SIG-M5 (cell line): Measurements from ENCODE around the gene RAPGEF6.
"Not testable (repeated sequence)": the region's sequence is repeated elsewhere in the genome, so short reads cannot be mapped to it uniquely, and the experiment has no call there.

Experiments used
- DNase-seq: peaks from one replicate; lab custom pipeline; 2025; lab: John Stamatoyannopoulos, UW

The RAPGEF6 gene

DNA sequence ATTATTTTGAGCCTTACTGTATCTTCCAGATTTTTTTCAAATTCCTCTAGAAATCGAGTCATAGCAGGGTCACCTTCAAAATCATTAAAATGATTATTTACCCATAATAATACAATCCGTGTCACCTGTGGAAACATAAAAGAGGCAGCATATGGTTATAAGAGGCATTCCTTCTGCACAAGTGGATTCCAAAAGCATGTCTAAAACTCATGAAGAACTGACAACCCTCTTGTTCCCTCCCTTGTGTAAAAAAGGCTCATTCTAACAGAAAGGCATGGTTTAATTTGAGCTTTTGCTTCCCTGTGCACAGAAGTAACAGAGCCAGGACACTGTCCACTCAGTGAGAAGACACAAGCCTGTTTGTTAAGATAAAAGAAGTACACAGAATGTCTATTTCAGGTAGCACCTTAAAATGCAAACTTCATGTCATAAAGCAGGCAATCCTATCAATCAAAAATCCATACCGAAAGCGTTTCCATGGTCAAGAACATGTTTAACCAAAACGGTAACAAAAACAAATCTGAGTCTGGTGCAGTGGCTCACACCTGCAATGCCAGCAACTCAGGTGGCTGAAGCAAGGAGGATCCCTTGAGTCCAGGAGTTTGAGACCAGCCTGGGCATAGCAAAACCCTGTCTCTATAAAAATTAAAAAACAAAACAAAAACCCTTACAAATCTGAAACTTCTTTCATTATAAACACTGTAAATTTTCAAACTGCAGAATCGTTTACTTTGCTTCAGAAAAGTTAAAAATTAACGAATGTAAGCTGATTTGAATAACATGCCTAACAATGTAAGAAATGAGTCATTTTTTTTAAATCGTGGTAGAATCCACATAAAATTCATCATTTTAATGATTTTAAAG is 139.3 kb downstream of the RAPGEF6 start:
- DNase-seq: no peak

GRCh38 chr5:131491749-131492148 is 143.3 kb downstream of the RAPGEF6 start:
- no peak for DNase-seq

- peak; percentile 11 for DNase-seq
Measured at GRCh38 chr5:131488463-131488862, 146.6 kb downstream of the RAPGEF6 start.

DNA sequence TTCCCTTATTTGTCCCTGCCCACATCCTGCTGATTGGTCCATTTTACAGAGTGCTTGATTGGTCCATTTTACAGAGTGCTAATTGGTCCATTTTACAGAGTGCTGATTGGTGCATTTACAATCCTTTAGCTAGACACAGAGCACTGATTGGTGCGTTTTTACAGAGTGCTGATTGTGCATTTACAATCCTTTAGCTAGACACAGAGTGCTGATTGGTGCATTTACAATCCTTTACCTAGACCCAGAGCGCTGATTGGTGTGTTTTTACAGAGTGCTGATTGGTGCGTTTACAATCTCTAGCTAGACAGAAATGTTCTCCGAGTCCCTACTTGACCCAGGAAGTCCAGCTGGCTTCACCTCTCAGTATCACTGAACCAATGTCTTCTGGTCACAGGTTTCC is 147.7 kb downstream of the RAPGEF6 start:
- not testable (repeated sequence) for DNase-seq

- no peak for DNase-seq
Measured at GRCh38 chr5:131482617-131483016, 152.4 kb downstream of the RAPGEF6 start.

- no peak for DNase-seq
Measured at GRCh38 chr5:131481569-131481968, 153.5 kb downstream of the RAPGEF6 start.

GRCh38 chr5:131475541-131475941 is 159.5 kb downstream of the RAPGEF6 start:
- DNase-seq: no peak

DNA sequence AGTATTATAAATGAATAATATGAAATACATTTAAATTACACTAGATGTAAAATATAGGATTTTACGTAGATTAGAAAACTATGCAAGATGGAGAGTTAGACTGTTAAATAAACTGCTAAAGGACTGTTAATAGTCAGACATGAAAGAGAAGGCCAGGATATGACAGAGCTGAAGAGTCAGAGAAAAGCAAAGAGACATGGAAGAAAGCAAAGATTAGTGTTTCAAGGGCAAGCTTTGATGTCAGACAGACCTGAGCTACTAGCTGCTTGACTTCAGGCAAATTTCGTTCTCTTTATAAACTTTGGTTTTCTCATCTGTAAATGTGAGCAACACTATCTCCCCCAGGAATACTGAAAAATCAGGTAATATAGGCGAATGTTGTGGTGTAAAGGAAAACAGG is 161.3 kb downstream of the RAPGEF6 start:
- no peak for DNase-seq

- no peak for DNase-seq
Measured at GRCh38 chr5:131466171-131466766, 168.8 kb downstream of the RAPGEF6 start.

DNA sequence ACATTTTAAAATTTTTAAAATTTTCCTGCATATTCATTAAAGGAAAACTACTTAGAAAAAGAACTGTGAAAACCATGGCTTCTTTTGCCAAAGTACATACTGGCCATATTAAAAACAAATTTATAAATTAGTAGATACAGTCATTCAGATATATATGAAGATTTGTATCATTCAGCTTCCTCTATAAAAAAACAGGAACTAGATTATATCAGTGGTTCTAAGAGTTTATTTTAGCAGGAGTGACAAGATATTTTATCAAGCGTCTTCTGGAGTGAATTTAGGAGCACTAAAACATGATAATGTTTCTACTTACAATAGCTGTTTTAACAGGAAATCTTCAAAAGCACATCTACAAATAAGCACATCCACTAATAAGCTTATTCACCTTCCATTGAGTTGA is 171.4 kb downstream of the RAPGEF6 start:
- DNase-seq: no peak

DNA sequence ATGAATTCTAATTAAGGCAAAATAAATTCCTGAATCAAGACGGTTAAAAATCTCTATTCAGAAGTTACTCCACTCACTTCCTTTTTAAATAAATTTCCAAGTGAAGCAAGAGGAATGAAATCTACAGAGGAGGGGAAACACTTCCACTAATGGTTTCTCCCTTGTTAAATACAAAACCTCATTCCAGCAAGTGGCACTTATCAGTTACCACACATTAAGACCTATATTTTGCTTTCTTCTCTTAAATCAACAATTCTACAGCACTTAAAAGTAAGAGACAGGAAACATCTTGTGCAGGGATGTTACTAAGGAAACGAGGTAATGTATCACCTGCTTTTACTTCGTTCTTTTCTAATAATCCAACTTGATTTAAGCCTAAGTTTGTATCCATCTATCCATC is 172.6 kb downstream of the RAPGEF6 start:
- DNase-seq: no peak

- DNase-seq: no peak
Measured at GRCh38 chr5:131461742-131462141, 173.3 kb downstream of the RAPGEF6 start.

- DNase-seq: no peak
Measured at GRCh38 chr5:131460867-131461572, 174.0 kb downstream of the RAPGEF6 start.

- no peak for DNase-seq
Measured at GRCh38 chr5:131460133-131460532, 174.9 kb downstream of the RAPGEF6 start.

DNA sequence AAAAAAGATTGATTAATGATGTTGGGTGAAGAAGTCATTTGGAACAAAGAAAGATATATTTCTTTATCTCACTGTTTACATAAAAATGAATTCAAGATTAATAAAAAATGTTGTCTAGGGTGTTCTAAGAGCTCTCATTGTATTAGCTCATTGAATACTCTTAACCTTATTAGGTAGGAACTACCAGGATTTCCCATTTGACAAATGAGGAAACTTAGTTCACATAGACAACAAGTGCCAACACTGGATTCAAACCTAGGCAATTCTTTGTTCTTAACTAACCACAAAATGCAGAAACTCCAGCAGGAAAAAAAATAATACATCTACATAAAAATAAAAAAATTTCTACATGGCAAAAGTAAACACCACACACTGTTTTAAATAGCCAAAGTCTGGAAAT is 175.8 kb downstream of the RAPGEF6 start:
- no peak for DNase-seq

- DNase-seq: no peak
Measured at GRCh38 chr5:131457193-131457592, 177.8 kb downstream of the RAPGEF6 start.

- no peak for DNase-seq
Measured at GRCh38 chr5:131450941-131451340, 184.1 kb downstream of the RAPGEF6 start.

DNA sequence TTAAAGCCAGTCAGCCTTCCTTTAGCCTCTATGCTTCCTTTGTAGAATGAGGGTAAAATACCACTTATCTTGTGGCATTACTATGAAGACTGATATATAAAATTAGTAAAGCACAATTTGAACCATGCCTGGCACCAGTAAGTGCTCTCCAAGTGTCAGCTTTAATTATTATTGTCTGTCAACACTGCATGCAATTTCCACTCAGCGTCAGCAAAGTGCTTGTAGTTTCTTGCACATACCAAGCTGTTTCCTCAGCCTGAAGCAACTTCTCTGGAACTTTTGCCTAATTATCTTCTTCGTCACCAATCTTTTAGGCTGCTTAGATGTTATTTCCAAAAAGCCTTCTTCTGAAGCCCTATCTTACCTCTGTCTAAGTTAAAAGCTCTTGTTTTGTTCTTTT is 193.8 kb downstream of the RAPGEF6 start:
- no peak for DNase-seq

- no peak for DNase-seq
Measured at GRCh38 chr5:131436081-131436480, 198.9 kb downstream of the RAPGEF6 start.

- no peak for DNase-seq
Measured at GRCh38 chr5:131433109-131433508, 201.9 kb downstream of the RAPGEF6 start.

DNA sequence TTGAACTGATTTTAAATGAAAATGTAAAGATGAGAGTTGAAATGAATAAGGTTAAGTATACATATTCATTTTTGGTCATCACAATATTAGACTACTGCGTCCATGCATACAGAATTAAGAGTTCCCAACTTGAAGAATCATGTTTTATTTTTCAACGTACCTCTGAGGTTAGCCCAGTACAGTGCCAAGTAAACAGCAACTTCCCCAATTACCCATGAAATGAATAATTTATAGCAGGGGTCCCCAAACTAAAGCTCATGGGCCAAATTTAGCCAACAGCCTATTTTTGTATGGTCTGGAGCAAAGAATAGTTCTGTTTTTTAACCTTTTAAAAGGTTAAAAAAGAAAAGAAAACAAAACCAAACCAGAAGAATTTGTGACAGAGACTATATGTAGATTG is 203.2 kb downstream of the RAPGEF6 start:
- DNase-seq: no peak

DNA sequence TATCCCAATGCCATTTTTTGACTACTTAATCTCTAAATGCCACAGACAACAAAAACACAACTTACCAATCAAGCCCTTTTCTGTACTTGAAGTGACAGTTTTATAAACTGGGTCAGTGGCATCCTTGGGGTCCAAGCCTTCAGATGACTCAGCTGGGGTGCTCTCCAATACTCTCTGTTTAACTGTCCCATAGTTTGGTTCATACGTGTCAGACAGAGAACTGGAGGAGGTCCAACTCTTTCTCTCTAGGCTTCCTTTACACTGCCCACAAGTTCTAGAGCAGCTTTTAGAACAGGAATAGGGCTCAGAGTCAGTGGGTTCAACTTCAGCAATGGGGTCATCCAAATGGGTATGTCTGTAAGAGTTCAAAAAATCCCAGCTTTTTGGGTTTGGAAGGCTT is 204.2 kb downstream of the RAPGEF6 start:
- DNase-seq: no peak

- no peak for DNase-seq
Measured at GRCh38 chr5:131426011-131426410, 209.0 kb downstream of the RAPGEF6 start.
